ENCODE results near the gene NEDD1. TPM values are rescaled to one million over a fixed set of nuclear protein-coding genes. Genes with fewer than 3 reads are reported as not detected.

Gene NEDD1
- total RNA-seq, 1 experiment from 2014 or later, result 43.4 TPM

- no peaks in the 10 kb centered on the region for H3F3A ChIP-seq (ENCODE audit: low read length, unreplicated experiment)
- intact Hi-C loops (cut with micrococcal nuclease), result no loop called here
- ChIA-PET POLR2A (ENCODE audit: unreplicated experiment) (interaction anchor here (0.7 kb wide), 1 partner anchor 1664 kb away, joined by 4 read pairs; no protein-coding TSS in a partner anchor), CTCF (no interaction called here)
- H3K9me3 ChIP-seq (ENCODE audit: low read length), result no peaks in the 10 kb centered on the region
- BruUV-seq (replicated peaks), result no TSS peak
- H3K27ac ChIP-seq (ENCODE audit: low read length), result no peak overlapping the region
- H3K4me3 ChIP-seq (ENCODE audit: low read length), result no peak overlapping the region
- H3K4me1 ChIP-seq (ENCODE audit: insufficient read depth, low read length), result no peaks in the 10 kb centered on the region
- no peaks in the 10 kb centered on the region for H3K79me2 ChIP-seq (ENCODE audit: low read length)
- H3K9ac ChIP-seq (ENCODE audit: low read length), result no peak overlapping the region
- TF ChIP-seq, protein P1, sequence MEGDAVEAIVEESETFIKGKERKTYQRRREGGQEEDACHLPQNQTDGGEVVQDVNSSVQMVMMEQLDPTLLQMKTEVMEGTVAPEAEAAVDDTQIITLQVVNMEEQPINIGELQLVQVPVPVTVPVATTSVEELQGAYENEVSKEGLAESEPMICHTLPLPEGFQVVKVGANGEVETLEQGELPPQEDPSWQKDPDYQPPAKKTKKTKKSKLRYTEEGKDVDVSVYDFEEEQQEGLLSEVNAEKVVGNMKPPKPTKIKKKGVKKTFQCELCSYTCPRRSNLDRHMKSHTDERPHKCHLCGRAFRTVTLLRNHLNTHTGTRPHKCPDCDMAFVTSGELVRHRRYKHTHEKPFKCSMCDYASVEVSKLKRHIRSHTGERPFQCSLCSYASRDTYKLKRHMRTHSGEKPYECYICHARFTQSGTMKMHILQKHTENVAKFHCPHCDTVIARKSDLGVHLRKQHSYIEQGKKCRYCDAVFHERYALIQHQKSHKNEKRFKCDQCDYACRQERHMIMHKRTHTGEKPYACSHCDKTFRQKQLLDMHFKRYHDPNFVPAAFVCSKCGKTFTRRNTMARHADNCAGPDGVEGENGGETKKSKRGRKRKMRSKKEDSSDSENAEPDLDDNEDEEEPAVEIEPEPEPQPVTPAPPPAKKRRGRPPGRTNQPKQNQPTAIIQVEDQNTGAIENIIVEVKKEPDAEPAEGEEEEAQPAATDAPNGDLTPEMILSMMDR (conservative IDR thresholded peaks at IDR 0.05; ENCODE audit: low read depth, low read length), result no peak
- TF ChIP-seq EZH2phosphoT487 (IDR thresholded peaks at IDR 0.05; ENCODE audit: borderline replicate concordance, low read length) (no peak), EZH2 (IDR thresholded peaks at IDR 0.05; ENCODE audit: low read length, unreplicated experiment) (no peak)
- no peak for DNase-seq
- no peaks in the 10 kb centered on the region for H3K27me3 ChIP-seq (ENCODE audit: low read length)
- H4K20me1 ChIP-seq (ENCODE audit: low read length), result no peaks in the 10 kb centered on the region
- H3K4me2 ChIP-seq (ENCODE audit: low read length), result no peak overlapping the region
- H2AFZ ChIP-seq (ENCODE audit: low read length), result no peak overlapping the region
- no peaks in the 10 kb centered on the region for H3K9me2 ChIP-seq (replicated peaks; ENCODE audit: low read length)
- ATAC-seq, result no peak
- H3K36me3 ChIP-seq (ENCODE audit: low read depth, low read length), result no peaks in the 10 kb centered on the region
These were observed 40.1 kb upstream of the NEDD1 start for GRCh38 chr12:96866801-96867590.

- Histone ChIP-seq H3K9me3 (ENCODE audit: low read length) (no peaks in the 10 kb centered on the region), H3K27ac (ENCODE audit: low read length) (no peak overlapping the region), H3K79me2 (ENCODE audit: low read length) (no peaks in the 10 kb centered on the region), H4K20me1 (ENCODE audit: low read length) (no peaks in the 10 kb centered on the region), H3K27me3 (ENCODE audit: low read length) (no peaks in the 10 kb centered on the region), H2AFZ (ENCODE audit: low read length) (no peak overlapping the region), H3K4me1 (ENCODE audit: insufficient read depth, low read length) (no peaks in the 10 kb centered on the region), H3K9me2 (replicated peaks; ENCODE audit: low read length) (no peaks in the 10 kb centered on the region), H3K4me2 (ENCODE audit: low read length) (no peak overlapping the region), H3F3A (ENCODE audit: low read length, unreplicated experiment) (no peaks in the 10 kb centered on the region), H3K36me3 (ENCODE audit: low read depth, low read length) (no peaks in the 10 kb centered on the region), H3K9ac (ENCODE audit: low read length) (no peak overlapping the region), H3K4me3 (ENCODE audit: low read length) (no peak overlapping the region)
- DNase-seq (no peak), ATAC-seq (no peak)
- no peak for TF ChIP-seq EZH2phosphoT487 (IDR thresholded peaks at IDR 0.05; ENCODE audit: borderline replicate concordance, low read length)
- TF ChIP-seq, protein P1 (conservative IDR thresholded peaks at IDR 0.05; ENCODE audit: low read depth, low read length), result no peak
- no peak for TF ChIP-seq EZH2 (IDR thresholded peaks at IDR 0.05; ENCODE audit: low read length, unreplicated experiment)
- POLR2A ChIA-PET (ENCODE audit: unreplicated experiment), result no interaction called here
- intact Hi-C loops (cut with micrococcal nuclease), result no loop called here
- no TSS peak for BruUV-seq (replicated peaks)
- CTCF ChIA-PET, result no interaction called here
These were observed 36.1 kb upstream of the NEDD1 start for GRCh38 chr12:96870946-96871345.

DNA sequence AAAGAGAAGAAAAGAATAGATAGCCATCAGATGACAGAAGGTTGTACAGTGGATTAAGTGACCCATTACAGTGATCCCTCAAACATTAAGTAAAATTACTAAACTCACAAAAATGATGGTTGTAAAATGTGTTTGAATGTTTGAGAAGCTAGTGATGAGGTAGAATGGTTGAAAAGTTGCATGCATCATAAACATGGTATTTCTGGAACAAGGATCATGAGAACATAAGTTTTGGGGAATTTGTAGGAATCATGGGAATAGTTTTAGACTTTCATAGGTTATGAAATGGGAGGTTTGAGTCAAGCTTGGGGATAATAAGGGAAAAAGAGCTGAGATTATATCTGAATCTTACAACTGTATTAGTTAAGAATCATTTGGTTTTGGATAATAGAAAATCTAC is 34.1 kb upstream of the NEDD1 start:
- BruUV-seq (replicated peaks), result no TSS peak
- POLR2A ChIA-PET (ENCODE audit: unreplicated experiment), result no interaction called here
- CTCF ChIA-PET, result no interaction called here
- TF ChIP-seq EZH2phosphoT487 (IDR thresholded peaks at IDR 0.05; ENCODE audit: borderline replicate concordance, low read length), result no peak
- TF ChIP-seq EZH2 (IDR thresholded peaks at IDR 0.05; ENCODE audit: low read length, unreplicated experiment), result no peak
- TF ChIP-seq, protein P1 (conservative IDR thresholded peaks at IDR 0.05; ENCODE audit: low read depth, low read length), result no peak
- H4K20me1 ChIP-seq (ENCODE audit: low read length), result no peaks in the 10 kb centered on the region
- intact Hi-C loops (cut with micrococcal nuclease), result no loop called here
- no peaks in the 10 kb centered on the region for H3K27me3 ChIP-seq (ENCODE audit: low read length)
- H3K4me3 ChIP-seq (ENCODE audit: low read length), result no peak overlapping the region
- H3K79me2 ChIP-seq (ENCODE audit: low read length), result no peaks in the 10 kb centered on the region
- no peak overlapping the region for H3K27ac ChIP-seq (ENCODE audit: low read length)
- H3F3A ChIP-seq (ENCODE audit: low read length, unreplicated experiment), result no peaks in the 10 kb centered on the region
- no peak overlapping the region for H2AFZ ChIP-seq (ENCODE audit: low read length)
- no peaks in the 10 kb centered on the region for H3K36me3 ChIP-seq (ENCODE audit: low read depth, low read length)
- ATAC-seq, result no peak
- no peak overlapping the region for H3K4me2 ChIP-seq (ENCODE audit: low read length)
- H3K9ac ChIP-seq (ENCODE audit: low read length), result no peak overlapping the region
- DNase-seq, result no peak
- no peaks in the 10 kb centered on the region for H3K9me2 ChIP-seq (replicated peaks; ENCODE audit: low read length)
- peaks cover 13% of the 10 kb centered on the region for H3K4me1 ChIP-seq (ENCODE audit: insufficient read depth, low read length)
- no peaks in the 10 kb centered on the region for H3K9me3 ChIP-seq (ENCODE audit: low read length)

Data from PC-3 (cell line).